ENCODE measurements around the gene ARHGAP31. TPM values are rescaled to one million over a fixed set of nuclear protein-coding genes. Genes with fewer than 3 reads are reported as not detected.

The ARHGAP31 gene
- total RNA-seq, 1 experiment from 2014 or later, result 0.48 TPM

DNA sequence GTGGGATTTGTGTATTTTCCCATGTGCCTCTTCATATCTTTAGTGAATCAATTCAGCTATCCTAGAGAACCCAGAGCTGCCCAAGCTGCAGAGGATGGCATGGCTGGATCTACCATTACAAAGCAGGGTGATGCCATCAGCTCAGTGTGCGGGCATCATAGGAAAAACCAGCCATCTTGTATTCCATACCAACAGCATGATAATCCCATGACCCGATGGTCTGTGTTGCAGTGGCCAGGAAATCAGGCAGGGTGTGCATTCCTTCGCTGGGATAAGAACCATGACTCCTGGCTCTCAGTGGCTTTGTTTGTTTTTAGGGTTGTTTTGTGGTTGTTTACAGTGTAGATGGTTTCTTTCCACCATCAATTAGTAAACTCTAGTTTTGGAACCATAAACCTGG, 36.0 kb downstream of the ARHGAP31 start:
- Histone ChIP-seq H2AFZ (no peak overlapping the region), H3K36me3 (ENCODE audit: low read depth) (no peaks in the 10 kb centered on the region), H3F3A (ENCODE audit: insufficient read depth, low read depth) (no peaks in the 10 kb centered on the region), H3K27ac (no peak overlapping the region), H4K20me1 (ENCODE audit: insufficient read depth) (no peaks in the 10 kb centered on the region), H3K27me3 (ENCODE audit: insufficient read depth, low read depth) (no peaks in the 10 kb centered on the region), H3K9me2 (ENCODE audit: insufficient read depth) (no peaks in the 10 kb centered on the region), H3K4me2 (no peak overlapping the region), H3K4me1 (replicated peaks; ENCODE audit: insufficient read depth) (no peaks in the 10 kb centered on the region), H3K79me2 (ENCODE audit: low read depth) (no peaks in the 10 kb centered on the region), H3K9me3 (ENCODE audit: insufficient read depth, low read depth) (no peaks in the 10 kb centered on the region), H3K4me3 (no peak overlapping the region)
- CTCF ChIA-PET, result no interaction called here
- intact Hi-C loops (cut with micrococcal nuclease; ENCODE audit: unreplicated experiment), result no loop called here
- TF ChIP-seq CTCF (conservative IDR thresholded peaks at IDR 0.05) (no peak), EZH2 (IDR thresholded peaks at IDR 0.05; ENCODE audit: low read depth) (no peak)
- no TSS peak for BruUV-seq (replicated peaks)
- DNase-seq, result no peak
- POLR2A ChIA-PET (ENCODE audit: unreplicated experiment), result interaction anchor here (0.5 kb wide), 1 partner anchor 15 kb away, joined by 7 read pairs; no protein-coding TSS in a partner anchor

DNA sequence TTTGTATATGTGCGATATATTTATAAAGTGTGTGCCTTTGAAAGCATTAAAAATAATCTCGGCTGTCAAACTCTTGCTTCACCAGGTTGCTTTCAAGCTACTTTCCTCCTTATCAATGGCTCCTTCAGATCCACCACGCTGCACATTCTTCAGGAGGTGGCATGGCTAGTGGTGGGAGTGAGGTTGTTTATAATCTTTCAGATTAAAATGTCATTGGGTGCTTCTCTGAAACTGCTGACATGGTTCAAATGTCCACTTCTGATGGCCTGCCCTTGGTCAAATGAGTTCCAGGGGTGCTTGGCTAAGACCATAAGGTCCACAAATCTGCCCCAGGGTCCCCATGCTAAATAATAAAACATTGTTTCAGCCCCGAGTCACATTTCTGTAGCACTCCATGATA, 36.7 kb downstream of the ARHGAP31 start:
- H3K79me2 ChIP-seq (ENCODE audit: low read depth), result no peaks in the 10 kb centered on the region
- no peaks in the 10 kb centered on the region for H4K20me1 ChIP-seq (ENCODE audit: insufficient read depth)
- ChIA-PET POLR2A (ENCODE audit: unreplicated experiment) (interaction anchor here (0.5 kb wide), 1 partner anchor 15 kb away, joined by 7 read pairs; no protein-coding TSS in a partner anchor), CTCF (no interaction called here)
- H3K9me2 ChIP-seq (ENCODE audit: insufficient read depth), result no peaks in the 10 kb centered on the region
- no peaks in the 10 kb centered on the region for H3F3A ChIP-seq (ENCODE audit: insufficient read depth, low read depth)
- no peak overlapping the region for H3K4me3 ChIP-seq
- no TSS peak for BruUV-seq (replicated peaks)
- no peaks in the 10 kb centered on the region for H3K4me1 ChIP-seq (replicated peaks; ENCODE audit: insufficient read depth)
- intact Hi-C loops (cut with micrococcal nuclease; ENCODE audit: unreplicated experiment), result no loop called here
- no peaks in the 10 kb centered on the region for H3K36me3 ChIP-seq (ENCODE audit: low read depth)
- H3K27ac ChIP-seq, result no peak overlapping the region
- DNase-seq, result no peak
- H3K9me3 ChIP-seq (ENCODE audit: insufficient read depth, low read depth), result no peaks in the 10 kb centered on the region
- H2AFZ ChIP-seq, result no peak overlapping the region
- no peak overlapping the region for H3K4me2 ChIP-seq
- H3K27me3 ChIP-seq (ENCODE audit: insufficient read depth, low read depth), result no peaks in the 10 kb centered on the region
- TF ChIP-seq EZH2 (IDR thresholded peaks at IDR 0.05; ENCODE audit: low read depth) (no peak), CTCF (conservative IDR thresholded peaks at IDR 0.05) (no peak)

DNA sequence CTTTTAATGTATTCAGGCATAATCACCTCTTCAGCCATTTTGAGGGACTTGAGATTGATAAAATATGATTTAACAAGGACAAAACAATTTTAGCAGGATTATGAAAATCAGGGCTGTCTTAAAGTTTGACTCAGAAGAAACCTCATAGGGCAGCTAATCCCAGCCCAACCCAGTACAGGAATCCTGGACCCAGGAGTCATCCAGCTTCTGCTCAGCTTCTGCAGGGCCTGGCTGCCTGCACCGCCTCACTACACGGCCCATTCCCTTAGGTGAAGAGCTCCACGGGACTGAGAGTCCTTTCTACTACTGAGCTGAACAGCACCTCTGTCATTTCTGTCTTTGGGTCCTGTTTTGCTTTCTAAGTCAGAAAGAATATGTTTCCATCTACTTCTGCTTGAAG, 37.5 kb downstream of the ARHGAP31 start:
- Histone ChIP-seq H3K4me3 (no peak overlapping the region), H2AFZ (no peak overlapping the region)
- DNase-seq, result no peak

More for the DNA sequence above, 37.5 kb downstream of the ARHGAP31 start:
- no peaks in the 10 kb centered on the region for H3K79me2 ChIP-seq (ENCODE audit: low read depth)
- H3K9me2 ChIP-seq (ENCODE audit: insufficient read depth), result no peaks in the 10 kb centered on the region
- no peaks in the 10 kb centered on the region for H3K36me3 ChIP-seq (ENCODE audit: low read depth)
- H4K20me1 ChIP-seq (ENCODE audit: insufficient read depth), result no peaks in the 10 kb centered on the region
- ChIA-PET POLR2A (ENCODE audit: unreplicated experiment) (no interaction called here), CTCF (interaction anchor here (0.6 kb wide), 1 partner anchor 37 kb away, joined by 7 read pairs; the partner anchor contains the start of gene ARHGAP31)
- intact Hi-C loops (cut with micrococcal nuclease; ENCODE audit: unreplicated experiment), result no loop called here
- H3K9me3 ChIP-seq (ENCODE audit: insufficient read depth, low read depth), result no peaks in the 10 kb centered on the region
- no TSS peak for BruUV-seq (replicated peaks)
- H3K27me3 ChIP-seq (ENCODE audit: insufficient read depth, low read depth), result no peaks in the 10 kb centered on the region
- no peaks in the 10 kb centered on the region for H3F3A ChIP-seq (ENCODE audit: insufficient read depth, low read depth)
- H3K4me2 ChIP-seq, result no peak overlapping the region
- no peaks in the 10 kb centered on the region for H3K4me1 ChIP-seq (replicated peaks; ENCODE audit: insufficient read depth)
- no peak for TF ChIP-seq CTCF (conservative IDR thresholded peaks at IDR 0.05)
- no peak for TF ChIP-seq EZH2 (IDR thresholded peaks at IDR 0.05; ENCODE audit: low read depth)
- H3K27ac ChIP-seq, result no peak overlapping the region
